OCI-LY1 (cell line): ENCODE measurements around the gene ZSWIM1.
A peak's percentile ranks its signal among the peaks of the same experiment; 100 is the strongest.

ENCODE experiments used
- H2AFZ ChIP-seq: fragments of 200-600 bp; sonication (generic), shearing (Covaris generic); 2 replicates; pipeline ENCODE4 v1.6.0; 2014; ENCODE audit warnings: antibody characterized with exemption, mild to moderate bottlenecking, low read length
- H3F3A ChIP-seq: fragments of 200-600 bp; sonication (generic), shearing (Covaris generic); 2 replicates; pipeline ENCODE4 v1.6.0; 2014; ENCODE audit warnings: mild to moderate bottlenecking, antibody characterized with exemption, low read length, moderate library complexity; ENCODE audit not compliant: insufficient read depth
- H3K27ac ChIP-seq: fragments of 200-600 bp; sonication (generic); 2 replicates; pipeline ENCODE4 v1.5.1; 2014; ENCODE audit warnings: low read length, mixed run types, mild to moderate bottlenecking, low read depth; ENCODE audit not compliant: poor library complexity, severe bottlenecking
- H3K27me3 ChIP-seq: fragments of 200-600 bp; sonication (generic); 2 replicates; pipeline ENCODE4 v1.6.0; 2014; ENCODE audit warnings: antibody characterized with exemption, mild to moderate bottlenecking, low read length, moderate library complexity; ENCODE audit not compliant: insufficient read depth
- H3K36me3 ChIP-seq: fragments of 200-600 bp; sonication (generic); 2 replicates; pipeline ENCODE4 v1.6.1; 2014; ENCODE audit warnings: mild to moderate bottlenecking, antibody characterized with exemption, low read length, moderate library complexity, mixed read lengths; ENCODE audit not compliant: insufficient read depth
- H3K4me1 ChIP-seq: fragments of 200-600 bp; sonication (generic); 2 replicates; pipeline ENCODE4 v1.5.1; 2014; ENCODE audit warnings: mild to moderate bottlenecking, low read length, moderate library complexity; ENCODE audit not compliant: insufficient read depth, severe bottlenecking
- H3K4me2 ChIP-seq: fragments of 200-600 bp; sonication (generic), shearing (Covaris generic); 2 replicates; pipeline ENCODE4 v1.6.1; 2014; ENCODE audit warnings: low read length
- H3K4me3 ChIP-seq: fragments of 200-600 bp; sonication (generic); 2 replicates; pipeline ENCODE4 v1.5.1; 2014; ENCODE audit warnings: low read length, low read depth, mild to moderate bottlenecking, mixed read lengths; ENCODE audit not compliant: poor library complexity, severe bottlenecking
- H3K79me2 ChIP-seq: fragments of 200-600 bp; shearing (Covaris generic); 2 replicates; pipeline ENCODE4 v1.6.1; 2016; ENCODE audit warnings: mixed run types, low read length, mixed read lengths; ENCODE audit not compliant: insufficient read depth
- H3K9ac ChIP-seq: fragments of 200-600 bp; sonication (generic), shearing (Covaris generic); 2 replicates; pipeline ENCODE4 v1.6.1; 2014; ENCODE audit warnings: mild to moderate bottlenecking, low read length, mixed read lengths
- H3K9me2 ChIP-seq: fragments of 200-600 bp; sonication (generic), shearing (Covaris generic); 2 replicates; pipeline ENCODE4 v1.6.1; 2014; ENCODE audit warnings: low read depth, mild to moderate bottlenecking, low read length, mixed read lengths
- H3K9me3 ChIP-seq: fragments of 200-600 bp; shearing (Covaris generic); 2 replicates; pipeline ENCODE4 v1.6.1; 2014; ENCODE audit warnings: low read length, mixed read lengths
- H4K20me1 ChIP-seq: fragments of 200-600 bp; sonication (generic), shearing (Covaris generic); 2 replicates; pipeline ENCODE4 v1.6.0; 2016; ENCODE audit warnings: mild to moderate bottlenecking, low read length; ENCODE audit not compliant: insufficient read depth
- CTCF ChIP-seq: fragments of 200-600 bp; sonication (generic), shearing (Covaris generic); IDR thresholded peaks from 2 replicates; pipeline ENCODE4 v1.5.1; 2017; ENCODE audit warnings: mild to moderate bottlenecking, antibody characterized with exemption, low read length, moderate library complexity, mixed read lengths
- EZH2 ChIP-seq: fragments of 200-600 bp; sonication (generic), shearing (Covaris generic); IDR thresholded peaks from 2 replicates; pipeline ENCODE4 v1.8.0; 2017; ENCODE audit warnings: borderline replicate concordance, mixed run types, mild to moderate bottlenecking, antibody characterized with exemption, low read length, moderate library complexity, mixed read lengths

ZSWIM1 gene

GRCh38 chr20:45890985-45891983 is 10.3 kb downstream of the ZSWIM1 start, which contains the start of the genes CTSA and NEURL2:
Gene CTSA, plus strand, starts transcription at chr20:45891335. Its CDS starts 234 bp downstream, at chr20:45891569.
Gene NEURL2, minus strand, starts transcription at chr20:45891208. Its CDS starts 217 bp downstream, at chr20:45890991.
- Histone ChIP-seq H3K9me2 (no peaks in the 10 kb centered on the region), H3K27ac (peak within 1 kb of the TSS; percentile 24), H3K27me3 (no peaks in the 10 kb centered on the region), H3F3A (no peaks in the 10 kb centered on the region; the same call in 1 of the 2 replicates), H4K20me1 (no peaks in the 10 kb centered on the region), H3K4me3 (peak within 1 kb of the TSS; percentile 75), H2AFZ (no peak within 1 kb of the TSS), H3K9ac (peak within 1 kb of the TSS; percentile 70), H3K9me3 (no peaks in the 10 kb centered on the region), H3K4me2 (peak within 1 kb of the TSS; percentile 93), H3K36me3 (peaks cover 21% of the 10 kb centered on the region; the same call in 1 of the 2 replicates), H3K79me2 (no peaks in the 10 kb centered on the region), H3K4me1 (peaks cover 30% of the 10 kb centered on the region)
- TF ChIP-seq CTCF = no peak
- TF ChIP-seq EZH2 = no peak

GRCh38 chr20:45892049-45892825 is 11.2 kb downstream of the ZSWIM1 start:
- H3F3A ChIP-seq = no peaks in the 10 kb centered on the region; the same call in 1 of the 2 replicates
- no peak overlapping the region for H2AFZ ChIP-seq
- H3K4me1 ChIP-seq = peaks cover 30% of the 10 kb centered on the region
- H3K9me2 ChIP-seq = no peaks in the 10 kb centered on the region
- TF ChIP-seq EZH2 (no peak), CTCF (no peak)
- peak overlapping the region; percentile 93 for H3K4me2 ChIP-seq
- peaks cover 19% of the 10 kb centered on the region; the same call in 1 of the 2 replicates for H3K36me3 ChIP-seq
- H3K4me3 ChIP-seq = peak overlapping the region; percentile 75
- H3K9me3 ChIP-seq = no peaks in the 10 kb centered on the region
- no peak overlapping the region for H3K27ac ChIP-seq
- H4K20me1 ChIP-seq = no peaks in the 10 kb centered on the region
- H3K79me2 ChIP-seq = no peaks in the 10 kb centered on the region
- no peaks in the 10 kb centered on the region for H3K27me3 ChIP-seq
- peak overlapping the region; percentile 70 for H3K9ac ChIP-seq

GRCh38 chr20:45892828-45893500 is 11.9 kb downstream of the ZSWIM1 start:
- Histone ChIP-seq H3K9me3 (no peaks in the 10 kb centered on the region), H3K79me2 (no peaks in the 10 kb centered on the region), H3K27ac (no peak overlapping the region), H3K9me2 (no peaks in the 10 kb centered on the region), H3K4me2 (no peak overlapping the region), H3K4me1 (peaks cover 30% of the 10 kb centered on the region), H3F3A (no peaks in the 10 kb centered on the region; the same call in 1 of the 2 replicates), H3K4me3 (no peak overlapping the region), H2AFZ (no peak overlapping the region), H3K9ac (no peak overlapping the region), H4K20me1 (no peaks in the 10 kb centered on the region), H3K36me3 (peaks cover 16% of the 10 kb centered on the region; the same call in 1 of the 2 replicates), H3K27me3 (no peaks in the 10 kb centered on the region)
- no peak for TF ChIP-seq EZH2
- no peak for TF ChIP-seq CTCF
